LNCAP (cell line): Measurements from ENCODE around the gene GRAP.
"Not testable (repeated sequence)": the region's sequence is repeated elsewhere in the genome, so short reads cannot be mapped to it uniquely, and the experiment has no call there.

Source experiments
- TF ChIP-seq, protein P1 (sequence below): fragments of 450-650 bp; IDR thresholded peaks from 2 replicates; pipeline ENCODE4 v1.5.1; 2017; ENCODE audit warnings: mild to moderate bottlenecking

The GRAP gene

GRCh38 chr17:19046782-19047375 is at the start of gene GRAP:
Gene GRAP, minus strand, starts transcription at chr17:19046957. Its CDS starts 31 bp downstream, at chr17:19046926.
- TF ChIP-seq, protein P1, sequence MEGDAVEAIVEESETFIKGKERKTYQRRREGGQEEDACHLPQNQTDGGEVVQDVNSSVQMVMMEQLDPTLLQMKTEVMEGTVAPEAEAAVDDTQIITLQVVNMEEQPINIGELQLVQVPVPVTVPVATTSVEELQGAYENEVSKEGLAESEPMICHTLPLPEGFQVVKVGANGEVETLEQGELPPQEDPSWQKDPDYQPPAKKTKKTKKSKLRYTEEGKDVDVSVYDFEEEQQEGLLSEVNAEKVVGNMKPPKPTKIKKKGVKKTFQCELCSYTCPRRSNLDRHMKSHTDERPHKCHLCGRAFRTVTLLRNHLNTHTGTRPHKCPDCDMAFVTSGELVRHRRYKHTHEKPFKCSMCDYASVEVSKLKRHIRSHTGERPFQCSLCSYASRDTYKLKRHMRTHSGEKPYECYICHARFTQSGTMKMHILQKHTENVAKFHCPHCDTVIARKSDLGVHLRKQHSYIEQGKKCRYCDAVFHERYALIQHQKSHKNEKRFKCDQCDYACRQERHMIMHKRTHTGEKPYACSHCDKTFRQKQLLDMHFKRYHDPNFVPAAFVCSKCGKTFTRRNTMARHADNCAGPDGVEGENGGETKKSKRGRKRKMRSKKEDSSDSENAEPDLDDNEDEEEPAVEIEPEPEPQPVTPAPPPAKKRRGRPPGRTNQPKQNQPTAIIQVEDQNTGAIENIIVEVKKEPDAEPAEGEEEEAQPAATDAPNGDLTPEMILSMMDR: not testable (repeated sequence)

- TF ChIP-seq, protein P1: no peak
Observed at GRCh38 chr17:19024101-19025078, 22.4 kb downstream of the GRAP start.

DNA sequence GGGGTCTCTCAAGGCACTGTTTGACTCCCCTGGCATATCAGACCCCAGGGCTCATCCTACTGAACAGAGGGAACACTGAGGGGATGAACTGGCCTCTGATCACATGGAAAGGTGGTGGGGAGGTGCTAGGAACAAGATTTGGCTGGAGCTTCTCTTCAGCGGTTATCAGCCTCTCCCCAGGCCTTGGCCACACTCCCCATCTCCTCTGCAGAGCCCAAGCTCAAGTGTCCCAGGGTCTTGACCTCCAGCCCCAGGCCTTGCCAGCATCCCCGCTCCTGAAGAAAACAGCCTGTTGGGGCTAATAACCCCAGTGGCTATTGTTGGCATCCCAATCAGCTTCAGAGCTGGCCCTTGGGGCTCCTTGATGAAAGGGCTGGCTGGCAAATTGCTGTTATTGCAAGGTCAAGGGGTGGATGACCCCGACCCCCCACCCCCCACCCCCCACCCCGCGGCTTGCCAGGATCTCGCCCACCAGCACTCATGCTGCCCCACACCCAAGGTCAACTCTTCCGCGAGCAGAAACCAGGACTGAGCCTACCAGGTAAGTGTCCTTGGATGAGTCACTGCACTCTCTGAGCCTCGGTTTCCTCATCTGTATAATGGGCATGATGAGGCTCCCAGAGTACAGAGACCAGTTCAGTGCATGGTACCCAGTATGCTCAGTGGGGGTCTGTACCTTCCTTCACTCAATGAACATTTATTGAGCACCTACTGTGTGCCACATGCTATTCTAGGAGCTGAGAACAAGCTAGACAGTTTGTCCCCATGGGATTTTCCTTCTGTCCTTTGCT is 23.4 kb downstream of the GRAP start:
- TF ChIP-seq, protein P1: no peak

- TF ChIP-seq, protein P1: no peak
Observed at GRCh38 chr17:19022747-19023146, 24.0 kb downstream of the GRAP start.

GRCh38 chr17:19022128-19022527 is 24.6 kb downstream of the GRAP start:
- TF ChIP-seq, protein P1: no peak

DNA sequence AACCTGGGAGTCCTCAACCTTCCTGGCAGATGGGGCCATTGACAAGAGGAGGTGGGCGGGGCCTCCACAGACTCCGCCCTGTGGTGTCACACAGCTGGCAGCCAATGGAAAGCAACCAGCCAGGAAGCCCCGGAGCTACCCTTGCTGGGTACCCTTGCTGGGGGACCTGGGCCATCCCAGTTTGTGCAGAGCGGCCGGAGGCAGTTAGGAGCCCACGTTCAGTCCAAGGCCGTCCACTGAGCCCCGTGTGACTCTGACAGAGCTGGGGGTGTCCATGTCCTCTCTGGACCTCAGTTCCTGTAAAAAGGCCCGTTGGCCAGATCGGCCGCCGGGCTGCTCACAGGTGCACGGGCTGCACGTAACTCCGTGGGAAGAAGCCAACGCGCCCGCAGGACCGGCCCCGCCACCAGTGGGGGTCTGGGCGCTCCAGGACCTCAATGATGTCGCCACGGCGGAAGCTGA is 25.1 kb downstream of the GRAP start:
- TF ChIP-seq, protein P1: no peak

DNA sequence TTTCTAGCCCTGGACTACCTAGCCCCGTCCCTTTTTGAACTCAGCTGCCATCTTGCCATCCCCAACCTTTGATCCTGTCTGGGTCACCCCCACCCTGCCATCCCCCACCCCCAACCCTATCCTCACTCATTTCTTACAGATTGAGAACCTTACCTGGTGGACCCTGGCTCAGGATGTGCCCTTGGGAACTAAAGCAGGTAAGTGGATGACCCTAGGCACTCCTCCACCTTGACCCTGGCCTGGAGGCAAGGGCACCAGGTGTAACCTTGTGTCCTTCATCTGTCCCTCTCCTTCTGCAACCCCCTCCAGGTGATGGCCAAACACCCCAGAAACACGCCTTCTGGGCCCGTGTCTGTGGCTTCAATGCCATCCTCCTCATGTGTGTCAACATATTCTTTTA is 26.7 kb downstream of the GRAP start:
- TF ChIP-seq, protein P1: no peak
